H9 (cell line): Measurements from ENCODE around the gene GVQW3. TPM values are rescaled to one million over a fixed set of nuclear protein-coding genes. Genes with fewer than 3 reads are reported as not detected.

Experiments
- DNase-seq: peaks from one replicate; pipeline ENCODE4 v3.0.0-alpha.2; 2017
- H2AFZ ChIP-seq: one replicate; pipeline ENCODE4 v1.6.1; 2013; ENCODE audit warnings: mild to moderate bottlenecking, low read length, control low read depth, moderate library complexity
- H2AK5ac ChIP-seq: 2 replicates; pipeline ENCODE4 v1.6.1; 2013; ENCODE audit warnings: low read length, control low read depth, mixed read lengths; ENCODE audit not compliant: insufficient read length
- H2BK120ac ChIP-seq: one replicate; pipeline ENCODE4 v1.6.1; 2013; ENCODE audit warnings: low read depth, mild to moderate bottlenecking, low read length, control low read depth, inconsistent platforms; ENCODE audit not compliant: poor library complexity, severe bottlenecking
- H2BK12ac ChIP-seq: 2 replicates; pipeline ENCODE4 v1.6.1; 2013; ENCODE audit warnings: low read length, control low read depth, mixed read lengths, low read depth; ENCODE audit not compliant: insufficient read length
- H2BK15ac ChIP-seq: 2 replicates; pipeline ENCODE4 v1.6.1; 2013; ENCODE audit warnings: low read depth, low read length, control low read depth
- H2BK20ac ChIP-seq: one replicate; pipeline ENCODE4 v1.6.1; 2013; ENCODE audit warnings: low read depth, mild to moderate bottlenecking, low read length, control low read depth, inconsistent platforms; ENCODE audit not compliant: poor library complexity, severe bottlenecking
- H2BK5ac ChIP-seq: 2 replicates; pipeline ENCODE4 v1.6.1; 2013; ENCODE audit warnings: low read length, control low read depth, mixed read lengths; ENCODE audit not compliant: insufficient read length
- H3K14ac ChIP-seq: 2 replicates; pipeline ENCODE4 v1.6.1; 2013; ENCODE audit warnings: low read length, control low read depth; ENCODE audit not compliant: insufficient read depth
- H3K18ac ChIP-seq: 2 replicates; pipeline ENCODE4 v1.6.1; 2013; ENCODE audit warnings: low read depth, mild to moderate bottlenecking, mixed read lengths, low read length, control low read depth; ENCODE audit not compliant: insufficient read length
- H3K23ac ChIP-seq: 2 replicates; pipeline ENCODE4 v1.6.1; 2013; ENCODE audit warnings: low read length, control low read depth, mixed read lengths, low read depth; ENCODE audit not compliant: insufficient read length
- H3K23me2 ChIP-seq: 2 replicates; pipeline ENCODE4 v1.6.1; 2013; ENCODE audit warnings: low read depth, mild to moderate bottlenecking, mixed read lengths, low read length, control low read depth; ENCODE audit not compliant: insufficient read length, poor library complexity, severe bottlenecking
- H3K27ac ChIP-seq: 2 replicates; pipeline ENCODE4 v1.5.1; 2013; ENCODE audit warnings: low read length, control low read depth, mixed read lengths, low read depth; ENCODE audit not compliant: insufficient read length
- H3K27me3 ChIP-seq: 2 replicates; pipeline ENCODE4 v1.6.1; 2013; ENCODE audit warnings: low read length, control low read depth, inconsistent platforms; ENCODE audit not compliant: insufficient read depth
- H3K4ac ChIP-seq: 2 replicates; pipeline ENCODE4 v1.6.1; 2013; ENCODE audit warnings: low read depth, mild to moderate bottlenecking, control low read depth, inconsistent platforms, low read length, moderate library complexity
- H3K4me1 ChIP-seq: 2 replicates; pipeline ENCODE4 v1.6.1; 2013; ENCODE audit warnings: low read length, control low read depth, inconsistent platforms; ENCODE audit not compliant: insufficient read depth
- H3K4me2 ChIP-seq: 2 replicates; pipeline ENCODE4 v1.6.1; 2013; ENCODE audit warnings: low read length, control low read depth, mixed read lengths; ENCODE audit not compliant: insufficient read length, insufficient read depth
- H3K56ac ChIP-seq: 2 replicates; pipeline ENCODE4 v1.6.1; 2013; ENCODE audit warnings: low read depth, mild to moderate bottlenecking, mixed read lengths, low read length, control low read depth; ENCODE audit not compliant: insufficient read length
- H3K79me1 ChIP-seq: 2 replicates; pipeline ENCODE4 v1.6.1; 2013; ENCODE audit warnings: low read depth, mild to moderate bottlenecking, moderate library complexity, low read length, control low read depth, inconsistent platforms; ENCODE audit not compliant: insufficient read depth, poor library complexity, severe bottlenecking
- H3K79me2 ChIP-seq: 2 replicates; pipeline ENCODE4 v1.6.1; 2013; ENCODE audit warnings: low read length, control low read depth, inconsistent platforms; ENCODE audit not compliant: insufficient read depth
- H3K9ac ChIP-seq: 2 replicates; pipeline ENCODE4 v1.6.1; 2013; ENCODE audit warnings: low read length, control low read depth, mixed read lengths; ENCODE audit not compliant: insufficient read length; ENCODE audit errors: extremely low read depth
- H3K9me3 ChIP-seq: one replicate; pipeline ENCODE4 v1.6.1; 2013; ENCODE audit warnings: low read depth, low read length, inconsistent platforms; ENCODE audit not compliant: control insufficient read depth
- H3T11ph ChIP-seq: one replicate; pipeline ENCODE4 v1.6.1; 2013; ENCODE audit warnings: mild to moderate bottlenecking, low read length, control low read depth, inconsistent platforms
- H4K20me1 ChIP-seq: one replicate; pipeline ENCODE4 v1.6.1; 2013; ENCODE audit not compliant: control insufficient read depth, insufficient read length, insufficient read depth
- H4K5ac ChIP-seq: 2 replicates; pipeline ENCODE4 v1.6.1; 2013; ENCODE audit warnings: low read depth, mild to moderate bottlenecking, mixed read lengths, low read length, control low read depth; ENCODE audit not compliant: insufficient read length
- H4K8ac ChIP-seq: replicated peaks from 2 replicates; pipeline ENCODE4 v1.6.1; 2013; ENCODE audit warnings: low read length, control low read depth, mixed read lengths, low read depth; ENCODE audit not compliant: insufficient read length
- H4K91ac ChIP-seq: 2 replicates; pipeline ENCODE4 v1.6.1; 2013; ENCODE audit warnings: low read depth, mild to moderate bottlenecking, moderate library complexity, mixed read lengths, low read length, control low read depth; ENCODE audit not compliant: insufficient read length
- H3K27ac Mint-ChIP-seq, 3 experiments: 2 replicates in 2 of 3; 3 replicates in 1 of 3; pipeline ENCODE4 v1.8.0; 2020 to 2021; ENCODE audit warnings: mixed read lengths in 3 of 3, mild to moderate bottlenecking in 1 of 3, moderate library complexity in 1 of 3
- H3K27me3 Mint-ChIP-seq: 2 replicates; pipeline ENCODE4 v1.8.0; 2021; ENCODE audit warnings: low read depth, mild to moderate bottlenecking, moderate library complexity, mixed read lengths
- H3K36me3 Mint-ChIP-seq, 3 experiments: 2 replicates in 2 of 3; 3 replicates in 1 of 3; pipeline ENCODE4 v1.8.0; 2020 to 2021; ENCODE audit warnings: low read depth in 3 of 3, mixed read lengths in 3 of 3; ENCODE audit not compliant: insufficient read depth in 1 of 3
- H3K4me1 Mint-ChIP-seq, 2 experiments: 2 replicates each; pipeline ENCODE4 v1.8.0; 2020; ENCODE audit warnings: mixed read lengths in 2 of 2
- H3K4me3 Mint-ChIP-seq, 2 experiments: 2 replicates in 1 of 2; 3 replicates in 1 of 2; pipeline ENCODE4 v1.8.0; 2020 to 2021; ENCODE audit warnings: mild to moderate bottlenecking in 2 of 2, mixed read lengths in 2 of 2, moderate library complexity in 1 of 2
- H3K9me3 Mint-ChIP-seq, 2 experiments: 2 replicates in 1 of 2; 3 replicates in 1 of 2; pipeline ENCODE4 v1.8.0; 2020; ENCODE audit warnings: mild to moderate bottlenecking in 2 of 2, mixed read lengths in 2 of 2, moderate library complexity in 1 of 2
- CTCF ChIP-seq: fragments of 200-600 bp; sonication (generic); conservative IDR thresholded peaks from 3 replicates; pipeline ENCODE4 v1.8.0; 2021; ENCODE audit warnings: antibody characterized with exemption, mild to moderate bottlenecking
- WGBS: extraction: QIAGEN DNeasy Blood & Tissue Kit; methylation state at CpG from one replicate; pipeline ENCODE4 v1.1.7; 2013; ENCODE audit warnings: missing lambda C conversion rate, low lambda C conversion rate, mixed read lengths; ENCODE audit not compliant: insufficient read length; ENCODE audit errors: extremely low coverage; 5-methylcytosine and 5-hydroxymethylcytosine counted together
- total RNA-seq: library from RNA; stranded (reverse); gene quantifications from 2 replicates; pipeline ENCODE4 v1.2.1, GENCODE V29; 2021

The GVQW3 gene
- total RNA-seq, 1 experiment from 2014 or later, result 4.5 TPM

DNA sequence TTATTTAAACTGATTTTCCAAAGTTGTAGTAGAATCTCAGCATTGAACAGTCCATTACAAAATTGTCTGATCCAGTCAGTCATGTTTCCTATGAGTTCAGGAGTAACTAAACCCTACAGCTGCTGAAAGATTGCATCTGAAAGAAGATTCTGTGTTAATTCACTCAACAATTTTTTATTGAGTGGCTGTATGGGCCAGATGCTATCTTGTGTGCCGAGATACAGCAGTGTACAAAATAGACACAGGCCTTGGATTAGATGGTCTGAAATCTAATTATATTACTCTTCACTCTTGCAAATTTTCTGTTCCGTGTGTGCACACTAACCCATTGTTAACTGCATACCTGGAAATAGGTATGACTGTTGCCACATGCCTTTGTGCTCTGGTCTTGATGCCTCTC is 7.3 kb downstream of the GVQW3 start:
- no peak for TF ChIP-seq CTCF
- H2BK5ac ChIP-seq, result no peak overlapping the region
- Mint-ChIP-seq H3K36me3 (peaks cover 0 to 11% (median 4%) of the 10 kb centered on the region in 3 experiments; a peak in 2 of 7 replicates), H3K4me3 (no peak overlapping the region), H3K27ac (no peak overlapping the region), H3K9me3 (no peaks in the 10 kb centered on the region), H3K4me1 (peaks cover 16% of the 10 kb centered on the region in 2 experiments), H3K27me3 (no peaks in the 10 kb centered on the region)
- no peak overlapping the region for H3T11ph ChIP-seq
- H3K56ac ChIP-seq, result no peak overlapping the region
- H3K79me2 ChIP-seq, result no peaks in the 10 kb centered on the region
- H3K14ac ChIP-seq, result no peak overlapping the region
- no peak overlapping the region for H2AFZ ChIP-seq
- no peak overlapping the region for H2BK120ac ChIP-seq
- H2BK15ac ChIP-seq, result no peak overlapping the region
- H3K4ac ChIP-seq, result no peak overlapping the region
- H4K8ac ChIP-seq, result no peak overlapping the region
- H2BK12ac ChIP-seq, result no peak overlapping the region
- H3K79me1 ChIP-seq, result no peaks in the 10 kb centered on the region
- H3K9ac ChIP-seq, result no peak overlapping the region
- no peaks in the 10 kb centered on the region for H3K23me2 ChIP-seq
- no peak overlapping the region for H3K27ac ChIP-seq
- no peaks in the 10 kb centered on the region for H3K27me3 ChIP-seq
- H3K4me2 ChIP-seq, result no peak overlapping the region
- H3K18ac ChIP-seq, result no peak overlapping the region
- H2BK20ac ChIP-seq, result no peak overlapping the region
- no CpG with 5 or more reads among the region's 2 CpGs for WGBS
- H2AK5ac ChIP-seq, result no peak overlapping the region
- H3K4me1 ChIP-seq, result peaks cover 6% of the 10 kb centered on the region; the same call in 1 of the 2 replicates
- H4K91ac ChIP-seq, result no peak overlapping the region
- H3K9me3 ChIP-seq, result no peaks in the 10 kb centered on the region
- H4K20me1 ChIP-seq, result no peaks in the 10 kb centered on the region
- no peak overlapping the region for H4K5ac ChIP-seq
- no peak for DNase-seq
- H3K23ac ChIP-seq, result no peak overlapping the region
